Activated CD4-positive, CD25-positive, alpha-beta regulatory T cell treated with anti-CD3 and anti-CD28 coated beads, Interleukin-2, amount 50 U/mL, for 24 hours (primary cell): ENCODE data around the gene SMURF2.
"Not testable (repeated sequence)": the region's sequence is repeated elsewhere in the genome, so short reads cannot be mapped to it uniquely, and the experiment has no call there.

Source experiments
- ATAC-seq, 2 donors: fragments of 150-1000 bp; cut with Tn5 transposase; one replicate each; pipeline ENCODE4 v1.10.0; 2021; ENCODE audit warnings: mild to moderate bottlenecking in 1 of 2, moderate library complexity in 1 of 2

SMURF2 gene

DNA sequence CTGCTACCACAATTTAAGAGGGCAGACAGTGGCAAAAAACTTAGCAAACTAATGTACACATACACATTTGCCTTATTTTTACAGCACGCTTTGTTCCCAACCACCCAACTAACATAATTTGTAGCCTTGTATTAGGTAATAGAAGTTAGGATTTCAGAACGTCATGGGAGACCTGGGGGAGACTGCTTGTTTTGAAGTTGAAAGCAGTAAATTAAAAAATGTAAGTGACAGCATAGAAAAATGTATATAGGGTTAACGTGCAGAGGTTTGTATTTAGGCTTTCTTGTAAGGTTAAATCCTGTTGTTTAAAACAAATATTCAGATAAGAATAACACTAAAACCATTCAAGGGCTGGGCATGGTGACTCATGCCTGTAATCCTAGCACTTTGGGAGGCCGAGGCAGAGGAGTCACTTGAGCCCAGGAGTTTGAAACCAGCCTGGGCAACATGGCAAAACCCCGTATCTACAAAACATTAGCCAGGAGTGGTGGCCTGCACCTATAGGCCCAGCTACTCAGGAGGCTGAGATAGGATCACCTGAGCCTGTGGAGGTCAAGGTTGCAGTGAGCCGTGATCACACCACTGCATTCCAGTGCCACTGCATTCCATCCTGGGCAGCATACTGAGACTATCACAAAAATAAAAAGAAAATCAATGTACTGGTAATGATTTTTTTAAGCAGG lies 2.3 kb upstream of the SMURF2 start:
- ATAC-seq = not testable (repeated sequence)

DNA sequence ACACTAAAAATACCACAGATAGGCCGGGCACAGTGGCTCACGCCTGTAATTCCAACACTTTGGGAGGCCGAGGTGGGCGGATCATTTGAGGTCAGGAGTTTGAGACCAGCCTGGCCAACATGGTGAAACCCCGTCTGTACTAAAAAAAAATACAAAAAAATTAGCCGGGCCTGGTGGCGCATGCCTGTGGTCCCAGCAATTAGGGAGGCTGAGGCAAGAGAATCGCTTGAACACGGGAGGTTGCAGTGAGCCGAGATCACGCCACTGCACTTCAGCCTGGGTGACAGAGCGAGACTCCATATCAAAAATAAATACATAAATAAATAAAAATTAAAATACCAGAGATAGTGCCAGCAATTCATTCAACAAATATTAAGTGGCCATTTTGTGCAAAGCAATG lies 1.7 kb upstream of the SMURF2 start:
- not testable (repeated sequence) for ATAC-seq

DNA sequence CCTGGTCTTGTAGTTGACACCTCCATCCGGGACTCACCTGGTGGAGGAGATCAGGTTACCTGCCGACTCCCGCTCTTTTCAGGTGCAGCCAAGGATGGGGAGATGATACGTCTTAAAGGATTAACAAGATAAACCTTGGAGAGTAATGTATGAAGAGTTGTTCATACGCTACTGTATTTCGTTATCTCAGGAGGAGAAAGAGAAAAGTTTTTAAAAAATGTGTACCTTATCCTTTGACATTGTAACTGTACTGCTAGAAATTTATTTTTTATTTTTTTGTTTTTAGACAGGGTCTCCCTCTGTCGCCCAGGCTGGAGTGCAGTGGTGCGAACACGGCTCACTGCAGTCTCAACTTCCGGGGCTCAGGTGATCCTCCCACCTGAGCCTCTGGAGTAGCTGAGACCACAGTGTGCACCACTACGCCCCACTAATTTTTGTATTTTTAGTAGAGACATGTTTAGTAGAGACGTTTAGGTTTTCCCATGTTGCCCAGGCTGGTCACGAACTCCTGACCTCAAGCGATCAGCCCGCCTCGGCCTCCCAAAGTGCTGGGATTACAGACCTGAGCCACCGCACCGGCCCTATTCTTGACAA lies 764 bp upstream of the SMURF2 start:
- no peak for ATAC-seq

DNA sequence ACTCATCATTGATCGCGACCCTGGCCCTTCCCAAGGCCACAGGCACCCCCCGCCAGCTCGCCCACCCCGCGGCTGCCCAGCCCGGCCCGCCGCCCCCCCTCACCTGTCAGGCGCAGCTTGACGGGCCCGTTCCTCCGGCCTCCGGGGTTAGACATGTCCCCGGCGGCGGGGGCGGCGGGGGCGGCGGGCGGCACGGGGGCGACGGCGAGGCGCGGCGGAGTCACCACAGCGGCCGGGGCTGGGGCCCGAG lies 456 bp downstream of the SMURF2 start:
- ATAC-seq = no peak

DNA sequence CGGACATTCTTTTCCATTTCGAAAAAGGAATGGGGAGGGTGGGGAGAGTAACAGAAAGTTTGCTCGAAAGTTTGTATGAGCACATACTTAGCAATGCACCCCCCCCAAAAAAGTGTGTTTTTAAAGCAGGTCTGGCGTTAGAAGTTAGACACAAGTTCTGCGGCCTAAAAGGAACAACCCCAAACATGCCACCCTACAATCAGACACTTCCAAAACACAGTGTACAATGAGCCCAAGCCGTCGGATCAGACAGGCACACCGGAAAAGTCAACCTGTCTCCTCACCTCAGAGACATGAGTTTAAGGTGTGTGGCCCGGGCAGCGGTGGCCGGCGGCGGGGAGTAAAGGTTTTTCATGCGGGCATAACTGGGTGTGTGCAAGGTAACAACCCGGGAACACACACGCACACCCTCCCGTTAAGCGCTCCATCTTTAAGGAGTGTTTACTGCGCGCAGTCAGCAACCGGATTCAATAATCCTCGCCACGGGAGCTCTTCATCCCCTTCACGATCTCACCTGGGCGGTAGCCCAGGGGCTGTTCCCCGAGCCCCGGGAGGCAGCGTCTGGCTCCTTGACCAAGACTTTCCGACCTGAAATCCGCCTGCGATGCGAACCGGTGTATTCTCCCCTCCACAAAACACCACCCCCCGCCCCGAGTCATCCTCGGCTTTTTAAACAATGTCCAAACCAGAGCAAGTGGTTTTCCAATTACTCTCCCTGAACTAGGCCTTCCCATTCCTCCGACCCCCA lies 955 bp downstream of the SMURF2 start:
- not testable (repeated sequence) for ATAC-seq

DNA sequence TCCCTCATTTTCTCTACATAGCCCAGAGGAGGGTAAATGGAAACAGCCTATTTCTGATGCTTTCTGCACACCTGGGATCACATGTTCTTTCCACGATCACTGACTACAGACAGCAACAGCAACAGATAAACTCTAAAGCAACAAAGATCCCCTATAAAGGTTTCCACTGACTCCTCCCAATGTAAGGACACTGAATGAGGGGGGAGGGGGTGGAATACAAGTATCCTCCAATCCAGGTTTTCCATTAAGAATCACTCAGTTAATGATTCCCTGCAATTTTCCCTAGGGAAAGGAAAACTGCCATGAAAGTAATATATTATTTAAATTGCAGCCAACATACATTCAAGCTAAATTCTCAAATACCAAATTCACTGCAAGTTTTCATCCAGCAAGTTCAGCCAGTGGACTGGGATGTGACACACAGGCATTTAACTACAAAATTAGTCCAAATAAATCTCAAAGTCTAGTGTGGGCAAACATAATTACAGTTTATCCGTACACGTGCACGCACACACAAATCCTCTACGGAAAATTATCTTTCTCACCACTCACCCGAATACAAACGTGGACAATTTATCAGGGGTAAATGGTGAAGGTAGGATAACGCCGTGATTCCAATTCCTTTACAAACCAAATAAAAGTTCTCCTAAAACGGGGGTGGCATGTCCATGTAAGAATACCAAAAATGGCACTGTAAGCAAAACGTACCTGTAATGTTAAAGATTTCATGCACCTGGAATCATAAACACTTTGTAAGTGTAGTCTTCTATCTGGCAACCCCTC lies 1.7 kb downstream of the SMURF2 start:
- ATAC-seq = not testable (repeated sequence)

DNA sequence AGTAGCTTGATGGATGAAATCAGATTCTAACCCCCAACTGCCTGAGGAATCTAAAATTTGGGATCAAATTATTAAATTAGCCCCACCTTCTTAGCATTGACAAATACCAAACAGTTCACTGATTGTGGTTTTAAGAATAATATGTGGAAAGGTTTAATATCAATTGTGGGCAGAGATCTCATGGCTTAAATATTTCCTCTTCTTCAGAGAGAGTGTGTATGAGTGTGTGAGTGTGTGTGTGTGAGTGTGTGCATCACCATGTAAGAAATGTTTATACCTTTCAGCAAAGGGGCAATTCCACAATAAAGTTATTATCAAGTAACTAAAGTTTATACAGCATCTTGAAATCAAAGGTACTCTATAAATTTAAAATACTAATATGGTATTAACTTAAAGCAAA lies 3.2 kb downstream of the SMURF2 start:
- no peak for ATAC-seq

DNA sequence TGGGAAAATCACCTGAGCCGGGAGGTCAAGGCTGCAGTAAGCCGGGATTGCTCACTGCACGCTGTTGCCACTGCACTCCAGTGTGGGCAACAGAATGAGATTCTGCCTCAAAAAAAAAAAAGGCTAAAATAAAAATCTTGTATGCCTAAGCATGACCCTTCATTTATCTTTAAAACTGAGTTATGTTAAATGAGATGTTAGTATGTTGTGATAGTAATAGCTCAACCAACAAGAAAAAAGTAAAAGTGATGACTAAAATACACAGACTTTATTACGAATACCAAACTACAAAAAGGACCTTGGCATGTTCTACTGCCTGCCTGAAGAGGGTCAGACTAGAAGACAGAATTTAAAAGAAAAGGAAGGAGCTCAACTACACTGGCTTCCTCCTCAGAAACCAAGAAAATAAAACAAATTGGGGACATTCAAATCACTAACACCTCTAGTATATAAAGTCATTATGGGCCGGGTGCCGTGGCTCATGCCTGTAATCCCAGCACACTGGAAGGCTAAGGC lies 4.4 kb downstream of the SMURF2 start:
- ATAC-seq = no peak

DNA sequence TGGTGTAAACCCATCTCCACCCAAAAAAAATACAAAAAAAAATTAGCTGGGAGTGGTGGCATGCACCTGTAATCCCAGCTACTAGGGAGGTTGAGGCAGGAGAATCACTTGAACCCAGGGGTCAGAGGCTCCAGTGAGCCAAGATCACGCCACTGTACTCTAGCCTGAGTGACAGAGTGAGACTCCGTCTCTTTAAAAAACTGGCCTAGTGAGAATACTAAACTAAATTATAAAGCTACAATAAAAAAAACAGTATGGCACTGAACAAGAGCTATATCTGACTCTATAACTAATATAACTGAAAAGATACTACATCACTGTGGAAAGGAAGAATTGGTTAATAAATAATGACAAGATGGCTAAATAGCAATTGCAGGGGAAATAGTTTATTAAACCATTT lies 6.4 kb downstream of the SMURF2 start:
- ATAC-seq = no peak

DNA sequence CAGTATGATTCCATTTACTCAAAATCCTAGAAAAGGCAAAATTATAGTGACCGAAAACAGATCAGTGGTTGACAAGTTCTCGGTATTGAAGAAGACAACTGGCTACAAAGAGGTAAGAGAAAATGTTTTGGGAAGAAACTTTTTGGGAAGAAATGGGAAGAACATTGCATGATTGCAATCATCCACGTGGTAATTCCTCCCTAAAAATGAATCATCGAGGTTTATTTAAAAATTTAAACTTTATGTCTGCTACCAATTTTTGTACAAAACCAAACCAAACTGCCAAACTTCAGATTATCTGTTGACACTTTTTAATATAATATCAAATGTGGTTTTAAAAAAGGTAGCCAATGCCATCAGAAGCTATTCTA lies 8.1 kb downstream of the SMURF2 start:
- ATAC-seq = no peak

DNA sequence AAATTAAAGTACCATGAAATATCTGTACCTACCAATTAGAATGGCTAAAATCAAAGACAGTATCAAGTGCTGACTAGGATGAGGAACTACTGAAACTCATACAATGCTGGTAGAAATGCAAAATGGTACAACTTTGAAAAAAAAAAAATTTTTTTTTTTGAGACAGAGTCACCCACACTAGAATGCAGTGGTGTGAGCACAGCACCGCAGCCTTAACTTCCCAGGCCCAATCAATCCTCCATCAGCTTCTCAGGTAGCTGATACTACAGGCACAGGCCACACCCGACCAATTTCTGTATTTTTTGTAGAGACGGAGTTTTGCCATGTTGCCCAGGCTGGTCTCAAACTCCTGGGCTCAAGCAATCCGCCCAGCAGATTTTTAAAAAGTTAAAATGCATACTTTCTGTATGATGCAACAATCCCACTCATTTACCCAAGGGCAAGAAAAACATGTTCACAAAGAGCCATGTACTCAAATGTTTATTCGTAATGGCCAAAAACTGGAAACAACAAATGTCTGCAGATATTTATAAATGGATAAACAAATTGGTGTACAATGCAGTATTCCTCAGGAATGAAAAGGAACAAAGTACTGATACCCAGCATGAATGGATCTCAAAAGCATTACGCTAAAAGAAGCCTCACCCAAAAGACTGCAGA lies 8.7 kb downstream of the SMURF2 start:
- ATAC-seq = no peak

DNA sequence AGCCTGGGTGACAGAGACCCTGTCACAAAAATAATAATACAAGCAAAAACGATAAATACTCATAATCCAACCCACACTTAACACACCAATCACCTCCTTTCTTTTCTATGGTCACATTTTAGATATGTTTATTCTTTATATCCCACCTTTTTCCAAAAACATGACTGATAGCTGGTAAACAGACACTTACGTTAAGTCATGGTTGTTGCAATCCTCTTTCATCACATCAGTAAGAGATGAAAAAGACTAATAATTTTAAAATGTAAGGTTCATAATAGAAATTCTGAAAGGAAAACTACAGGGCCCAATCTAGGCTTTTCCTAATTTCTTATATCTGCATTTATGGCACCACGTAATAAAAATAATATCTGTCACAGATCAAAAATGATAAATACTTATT lies 10.2 kb downstream of the SMURF2 start:
- ATAC-seq = no peak

DNA sequence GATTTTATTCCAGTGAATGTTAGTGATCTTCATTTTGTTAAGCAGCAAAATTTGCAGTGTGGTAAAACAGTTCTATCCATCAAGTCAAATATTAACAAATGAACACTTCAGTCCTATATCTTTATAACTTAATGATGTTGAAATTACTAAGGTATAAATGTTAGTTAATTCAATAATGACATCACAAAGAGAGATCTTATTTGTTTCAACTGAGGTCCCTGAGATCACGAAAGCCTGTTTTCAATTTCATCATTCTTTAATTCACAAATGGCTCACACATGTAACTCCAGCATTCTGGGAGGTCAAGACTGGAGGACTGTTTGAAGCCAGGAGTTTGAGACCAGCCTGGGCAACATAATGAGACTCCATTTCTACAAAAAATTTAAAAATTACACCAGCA lies 13.9 kb downstream of the SMURF2 start:
- ATAC-seq = no peak

DNA sequence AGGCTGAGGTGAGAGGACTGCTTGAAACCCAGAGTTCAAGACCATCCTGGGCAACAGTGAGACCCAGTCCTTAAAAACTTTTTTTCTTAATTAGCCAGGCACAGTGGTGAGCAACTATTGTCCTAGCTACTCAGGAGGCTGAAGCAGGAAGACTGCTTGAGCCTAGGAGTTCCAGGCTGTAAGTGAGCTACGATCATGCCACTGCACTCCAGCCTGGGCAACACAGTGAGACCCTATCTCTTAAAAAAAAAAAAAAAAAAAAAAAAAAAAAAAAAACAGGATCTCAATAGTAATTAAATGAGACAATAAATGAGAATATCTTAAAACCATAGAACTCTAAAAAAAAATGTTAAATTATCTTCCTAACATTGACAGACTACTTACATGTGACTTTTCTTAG lies 14.3 kb downstream of the SMURF2 start:
- ATAC-seq = no peak

DNA sequence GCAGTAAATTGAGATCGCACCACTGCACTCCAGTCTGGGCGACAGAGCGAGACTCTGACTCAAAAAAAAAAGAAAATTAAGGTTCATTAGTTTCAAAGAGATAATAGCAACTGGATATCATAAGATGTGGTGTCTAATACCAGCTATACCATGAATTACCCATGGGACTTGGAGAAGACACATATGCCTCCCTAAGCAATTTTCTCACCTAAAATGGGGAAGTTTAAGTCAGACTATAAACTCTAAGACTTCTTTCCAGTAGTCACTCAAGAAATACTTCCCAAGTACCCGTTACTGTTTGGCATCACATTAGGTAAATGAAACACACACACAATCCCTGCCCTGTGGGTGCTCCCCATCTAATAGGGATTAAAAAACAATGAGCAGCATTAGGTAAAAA lies 22.6 kb downstream of the SMURF2 start:
- ATAC-seq = no peak

DNA sequence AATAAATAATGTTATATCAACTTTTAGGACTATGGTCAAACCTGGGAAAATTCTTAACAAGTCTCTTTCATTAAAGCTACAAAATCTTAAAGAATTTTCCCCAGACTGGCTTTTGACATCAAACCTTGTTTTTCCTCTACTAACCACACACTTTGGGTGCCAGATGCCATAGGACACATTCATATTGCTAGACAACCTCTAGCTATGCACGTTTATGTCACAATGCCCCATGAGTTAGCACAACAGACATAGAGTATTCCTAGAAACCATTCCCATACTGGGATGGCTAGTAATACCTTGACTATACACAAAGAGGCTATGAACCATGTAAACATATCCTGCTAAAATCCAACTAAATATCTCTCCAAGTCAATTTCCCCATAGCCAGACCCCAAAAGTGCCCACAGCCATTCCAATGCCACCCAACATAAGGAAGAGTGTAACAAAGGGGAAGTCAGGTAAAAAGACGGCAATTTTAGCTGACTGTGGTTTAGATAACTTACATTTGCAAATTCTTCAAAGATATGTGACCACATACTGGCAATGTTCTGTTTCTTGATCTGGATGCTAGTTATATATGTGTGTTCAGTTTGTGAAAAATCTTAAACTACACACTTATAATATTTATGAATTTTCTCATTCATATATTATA lies 23.4 kb downstream of the SMURF2 start:
- no peak for ATAC-seq

DNA sequence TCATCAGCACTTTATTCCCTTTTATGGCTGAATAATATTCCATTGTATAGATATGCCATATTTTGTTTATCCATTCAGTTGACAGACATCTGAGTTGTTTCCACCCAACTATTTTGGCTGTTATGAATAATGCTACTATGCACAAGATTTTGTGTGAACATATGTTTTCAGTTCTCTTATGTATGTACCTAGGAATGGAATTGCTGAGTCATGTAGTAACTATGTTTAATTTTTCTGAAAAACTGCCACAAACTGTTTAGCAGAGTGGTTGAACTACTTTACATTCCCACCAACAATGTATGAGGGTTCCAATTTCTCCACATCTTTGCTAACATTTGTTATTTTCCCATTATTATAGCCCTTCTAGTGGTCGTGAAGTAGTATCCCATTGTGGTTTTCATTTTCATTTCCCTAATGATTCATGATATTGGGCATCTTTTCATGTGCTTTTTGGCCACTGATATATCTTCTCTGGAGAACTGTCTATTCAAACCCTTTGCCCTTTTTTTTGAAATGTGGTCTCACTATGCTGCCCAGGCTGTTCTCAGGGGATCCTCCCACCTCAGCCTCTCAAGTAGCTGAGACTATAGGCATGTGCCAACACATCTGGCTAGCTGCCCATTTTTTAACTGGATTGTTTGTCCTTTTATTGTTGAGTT lies 26.3 kb downstream of the SMURF2 start:
- peak; percentile 81 to 86 for ATAC-seq

DNA sequence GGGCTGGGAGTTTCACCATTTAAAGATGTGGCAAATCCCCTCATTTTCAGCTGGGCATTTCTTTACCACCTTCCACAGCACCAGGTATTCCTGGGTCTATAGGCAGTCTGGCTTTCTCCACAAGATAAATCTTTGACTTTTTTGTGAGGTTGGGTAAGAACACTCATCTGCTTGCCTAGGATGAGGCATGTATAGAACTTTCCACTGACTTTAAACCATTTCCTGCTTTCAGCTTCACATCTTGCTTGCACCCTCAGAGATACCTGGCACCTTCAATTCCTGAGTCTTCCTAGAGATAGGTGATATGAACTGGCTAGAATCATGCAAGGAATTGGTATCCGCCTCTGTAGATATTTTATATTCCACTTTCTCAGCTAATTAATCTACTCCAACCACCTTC lies 27.9 kb downstream of the SMURF2 start:
- ATAC-seq = peak in 1 of 2 donors; percentile 25

DNA sequence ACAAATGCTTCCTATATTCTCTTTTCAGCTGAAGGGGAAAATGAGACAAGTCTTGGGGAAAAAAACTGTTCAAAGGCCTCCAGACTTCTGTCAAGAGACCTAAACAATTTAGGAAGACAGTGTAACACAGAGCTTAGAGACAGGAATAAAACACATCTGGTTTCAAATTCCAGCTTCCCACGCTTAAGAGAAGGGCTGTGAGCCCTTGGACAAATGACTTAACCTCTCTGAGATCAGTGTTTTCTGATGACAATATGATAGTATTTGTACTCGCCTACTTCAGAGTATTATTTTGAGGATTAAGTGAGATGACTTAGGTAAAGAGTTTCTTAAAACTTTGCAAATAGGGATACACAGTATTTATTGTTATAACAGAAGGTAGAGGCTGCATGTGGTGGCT lies 29.5 kb downstream of the SMURF2 start:
- no peak for ATAC-seq

DNA sequence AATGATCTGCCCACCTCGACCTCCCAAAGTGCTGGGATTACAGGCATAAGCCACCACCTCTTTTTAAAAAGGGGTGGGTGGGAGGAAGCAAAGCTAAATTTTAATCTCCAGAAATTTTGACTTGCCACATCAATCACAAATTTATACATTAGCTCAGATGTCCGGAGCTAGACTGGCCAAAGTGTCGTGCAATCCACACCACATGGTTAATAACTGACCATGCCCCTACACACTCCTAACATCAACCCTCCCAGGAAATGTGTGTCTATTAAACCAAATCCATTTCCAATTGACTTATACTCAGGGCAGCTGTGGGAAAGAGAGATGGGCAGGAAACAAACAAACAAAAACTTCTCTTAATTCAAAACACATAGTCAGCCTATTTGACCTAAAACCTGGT lies 29.9 kb downstream of the SMURF2 start:
- ATAC-seq = no peak

DNA sequence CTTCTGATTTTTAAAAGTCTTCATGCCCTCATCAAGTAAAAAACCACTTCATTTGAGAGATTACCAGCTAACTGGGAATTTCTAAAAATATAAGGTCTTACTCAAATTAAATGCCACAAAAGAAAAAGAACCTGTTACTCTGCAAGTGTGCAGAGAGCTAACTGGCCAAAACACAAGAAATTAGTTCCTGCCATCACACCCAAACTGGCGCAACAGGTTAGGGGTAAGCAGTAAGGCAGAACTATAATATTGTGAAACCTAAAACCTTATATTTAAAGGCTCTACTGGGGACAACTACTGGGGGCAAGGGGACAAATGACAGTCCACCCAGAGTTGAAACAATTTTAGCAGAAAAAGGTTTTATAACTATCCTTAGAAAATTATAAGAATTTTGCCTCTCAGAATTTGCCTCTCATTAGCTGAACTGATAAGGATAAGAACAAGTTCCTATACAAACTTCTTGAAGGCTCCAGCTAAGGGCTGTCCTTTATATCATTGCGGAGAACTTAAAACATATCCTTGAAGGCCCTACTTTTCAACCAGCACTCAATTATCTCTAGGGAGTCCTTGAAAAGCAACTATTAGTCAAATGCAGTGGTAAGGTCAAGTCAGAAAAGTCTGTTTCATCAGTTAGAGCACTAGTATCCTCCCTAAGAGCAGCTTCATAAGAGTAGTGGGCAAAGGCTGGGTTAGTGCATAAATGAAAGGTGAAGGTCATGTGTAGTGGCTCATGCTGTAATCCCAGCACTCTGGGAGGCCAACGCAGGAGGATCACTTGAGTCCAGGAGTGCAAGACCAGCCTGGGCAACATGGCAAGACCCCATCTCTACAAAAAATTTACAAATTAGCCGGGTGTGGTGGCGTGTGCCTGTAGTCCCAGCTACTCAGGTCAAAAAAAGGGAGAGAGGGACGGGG lies 31.5 kb downstream of the SMURF2 start:
- no peak for ATAC-seq
